Epidermal melanocyte (primary cell): ENCODE data around the gene CLDN22.
"Not testable (repeated sequence)": the region's sequence is repeated elsewhere in the genome, so short reads cannot be mapped to it uniquely, and the experiment has no call there.

ENCODE experiments used
- DNase-seq: peaks from one replicate; pipeline ENCODE4 v3.0.0; 2011; ENCODE audit warnings: low spot score; ENCODE audit not compliant: insufficient read length

CLDN22 gene

DNA sequence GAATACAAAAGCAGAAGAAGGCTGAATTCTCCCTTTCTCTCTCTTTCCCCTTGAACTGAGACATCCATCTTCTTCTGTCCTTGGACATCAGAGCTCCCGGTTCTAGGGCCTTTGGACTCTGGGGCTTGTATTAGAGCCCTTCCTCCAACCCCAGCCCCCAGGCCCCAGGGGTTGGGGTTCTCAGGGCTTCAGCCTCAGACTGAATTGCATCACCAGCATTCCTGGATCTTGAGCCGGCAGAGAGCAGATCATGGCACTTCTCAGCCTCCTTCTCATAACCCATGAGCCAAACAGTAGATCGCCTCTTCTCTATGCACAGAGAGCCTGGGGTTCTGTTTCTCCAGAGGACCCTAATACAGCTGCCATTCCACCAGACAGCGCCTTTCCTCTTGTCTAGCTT lies 27.5 kb upstream of the CLDN22 start:
- no peak for DNase-seq

DNA sequence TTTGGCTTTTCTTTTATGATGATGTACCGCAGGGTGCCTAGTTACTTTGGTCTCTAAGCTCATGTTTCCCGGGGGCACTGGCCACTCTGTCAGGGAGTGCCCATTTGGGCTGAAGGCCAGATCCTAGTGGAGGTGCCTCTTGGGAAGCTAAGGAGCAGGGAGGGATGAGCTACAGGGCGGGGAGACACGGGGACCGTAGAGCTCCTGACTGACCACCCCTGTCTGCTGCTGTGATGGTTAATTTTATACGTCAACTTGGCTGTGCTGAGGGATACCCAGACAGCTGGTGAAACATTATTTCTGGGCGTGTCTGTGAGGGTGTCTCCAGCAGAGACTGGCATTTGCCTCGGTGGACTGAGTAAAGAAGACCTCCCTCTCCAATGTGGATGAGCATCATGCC lies 27.1 kb upstream of the CLDN22 start:
- no peak for DNase-seq

DNA sequence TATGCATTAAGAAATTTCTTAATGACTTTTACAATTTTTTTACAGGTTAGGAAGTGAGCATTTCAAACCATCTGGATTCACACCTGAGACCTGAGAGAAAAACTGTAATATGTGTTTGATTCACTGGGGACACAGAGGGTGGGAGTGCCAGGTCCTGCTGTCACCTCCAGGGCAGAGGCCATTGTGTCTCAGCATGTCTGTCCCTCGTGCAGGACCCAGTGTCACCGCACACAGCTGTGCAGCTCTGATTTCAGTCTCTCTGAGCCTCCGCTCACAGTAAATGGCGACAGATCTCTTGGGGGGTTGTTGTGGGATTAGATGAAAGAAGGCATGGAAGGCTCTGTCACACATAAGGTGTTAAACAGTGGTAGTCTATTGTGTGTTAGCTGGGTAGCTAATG lies 25.2 kb upstream of the CLDN22 start:
- DNase-seq: no peak

DNA sequence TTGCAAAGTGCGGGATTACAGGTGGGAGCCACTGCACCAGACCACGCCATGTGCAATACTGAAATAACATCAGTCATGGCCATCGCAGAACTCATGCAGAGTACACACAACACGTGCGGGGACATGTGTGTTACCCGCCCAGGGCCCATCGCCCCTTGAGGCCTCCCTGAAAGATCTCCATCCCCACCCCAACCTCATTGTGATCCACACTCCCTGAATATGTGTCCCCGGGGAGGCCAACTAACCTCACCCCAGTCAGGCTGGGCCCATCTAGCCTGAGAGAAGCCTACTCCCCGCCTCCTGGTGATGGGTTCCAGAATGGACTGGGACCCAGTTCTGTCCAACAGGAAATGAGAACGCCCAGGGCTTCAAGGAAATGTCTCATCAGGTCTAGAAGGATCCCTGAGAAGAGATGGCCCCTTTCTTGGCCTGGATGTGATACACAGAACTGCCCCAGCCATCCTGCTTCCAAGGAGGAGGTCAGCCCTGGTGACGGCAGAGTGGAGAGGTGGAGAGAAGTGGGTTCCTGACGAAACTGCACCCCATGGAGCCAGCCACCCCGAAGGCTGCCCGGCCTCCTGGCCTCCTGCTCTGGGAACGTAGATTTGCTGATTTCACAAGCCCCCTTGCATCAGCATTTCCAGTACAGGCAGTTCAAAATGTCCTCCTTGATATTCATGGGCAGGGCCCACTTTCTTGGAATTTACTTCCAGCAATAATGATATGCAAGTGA lies 24.6 kb upstream of the CLDN22 start:
- DNase-seq: no peak

DNA sequence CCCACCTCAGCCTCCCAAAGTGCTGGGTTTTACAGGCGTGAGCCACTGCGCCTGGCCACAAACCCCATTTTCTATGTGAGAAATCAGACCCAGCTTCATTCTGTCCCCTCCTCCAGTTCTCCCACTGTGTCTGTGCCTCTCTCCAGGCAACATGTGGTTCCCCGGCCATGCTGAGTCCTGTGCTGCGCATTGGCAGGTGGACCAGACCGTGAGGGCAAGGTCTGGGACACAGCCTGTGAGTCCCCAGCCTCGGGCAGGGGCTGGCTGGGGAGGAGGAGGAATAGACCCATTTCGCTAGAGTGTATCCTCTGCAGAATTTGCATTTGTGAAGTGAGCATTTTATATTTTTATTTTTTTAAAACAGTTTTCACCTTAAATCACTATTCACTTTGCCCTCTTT lies 23.7 kb upstream of the CLDN22 start:
- DNase-seq: no peak

DNA sequence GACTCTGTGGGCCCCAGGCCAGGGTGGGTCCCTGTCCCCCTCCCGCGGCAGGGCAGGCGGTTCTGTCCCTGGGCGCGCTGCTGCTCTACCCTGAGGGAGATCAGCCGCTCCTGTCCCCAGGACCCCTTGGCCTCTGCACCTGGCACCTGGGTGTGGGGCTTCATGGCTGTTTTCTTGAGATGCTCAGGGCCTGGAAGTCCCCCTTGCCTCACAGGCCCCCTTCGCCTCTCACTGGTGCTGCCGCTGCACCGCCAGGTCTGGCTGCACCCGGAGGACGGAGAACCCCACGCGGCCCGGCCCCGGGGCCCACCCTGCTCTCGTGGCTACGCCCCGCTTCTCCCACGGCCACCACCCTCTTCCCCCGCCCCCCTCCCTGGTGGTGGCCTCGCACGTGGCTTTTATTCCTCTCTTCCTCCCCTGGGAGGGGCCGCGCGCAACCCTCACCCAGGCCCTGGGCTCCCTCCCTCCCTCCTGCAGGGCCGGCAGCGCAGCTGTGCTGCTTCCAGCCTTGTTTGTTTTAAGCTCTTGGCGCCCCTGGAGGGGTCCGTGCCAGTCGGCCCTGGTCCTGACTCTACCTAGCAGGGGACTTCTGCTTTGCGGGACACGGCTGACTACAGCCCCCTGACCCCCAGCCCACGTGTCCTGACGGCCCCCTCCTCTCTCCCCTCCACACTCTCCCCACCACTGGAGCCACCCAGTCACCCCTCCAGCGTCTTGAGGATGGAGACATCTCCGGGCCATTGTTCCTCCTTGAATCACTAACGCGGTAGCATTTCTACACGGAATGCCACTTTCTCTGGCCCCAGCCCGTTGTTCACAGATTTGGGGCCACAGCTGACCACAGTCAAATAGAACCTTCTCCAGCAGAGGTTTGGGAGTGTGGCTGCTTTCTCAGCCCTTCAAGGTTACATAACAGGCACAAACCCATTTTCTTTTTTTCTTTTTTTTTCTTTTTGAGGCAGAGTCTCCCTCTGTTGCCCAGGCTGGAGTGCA lies 22.8 kb upstream of the CLDN22 start:
- no peak for DNase-seq

DNA sequence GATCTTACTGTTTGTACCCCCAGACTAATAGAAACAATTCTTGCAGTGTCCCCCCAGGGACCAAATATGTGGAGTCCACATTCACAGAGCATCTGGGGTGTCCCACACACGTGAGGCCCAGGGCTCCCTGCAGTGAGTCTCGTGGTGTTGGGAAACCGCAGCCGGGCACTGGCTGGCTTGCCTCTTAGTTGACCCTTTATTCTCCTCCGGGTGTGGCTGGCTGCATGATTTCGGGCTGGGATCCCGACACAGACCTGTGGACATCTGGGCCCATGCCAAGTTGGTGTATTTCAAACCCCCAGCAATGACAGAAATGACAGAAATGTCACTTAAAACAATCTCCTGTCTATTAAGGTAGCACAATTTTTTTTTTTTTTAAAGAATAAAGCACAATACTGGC lies 17.8 kb upstream of the CLDN22 start:
- DNase-seq: no peak

DNA sequence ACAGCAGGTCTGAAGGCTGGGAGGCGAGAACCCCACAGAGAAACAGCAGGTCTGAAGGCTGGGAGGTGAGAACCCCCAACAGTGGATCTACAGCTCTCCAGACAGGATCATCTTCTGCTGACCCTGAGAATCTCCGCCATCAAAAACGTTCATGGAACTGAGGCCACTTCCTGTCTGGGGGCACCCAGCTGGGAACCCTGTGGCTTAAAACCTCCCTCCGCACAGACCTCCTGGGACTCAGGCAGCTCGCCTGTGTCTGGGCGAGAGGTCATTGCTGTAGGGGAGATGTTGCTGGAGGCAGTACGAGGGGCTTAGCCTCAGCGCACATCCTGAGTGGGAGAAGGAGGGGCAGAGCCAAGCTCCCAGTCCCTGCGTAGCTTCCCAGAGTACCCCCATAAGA lies 17.3 kb upstream of the CLDN22 start:
- no peak for DNase-seq

DNA sequence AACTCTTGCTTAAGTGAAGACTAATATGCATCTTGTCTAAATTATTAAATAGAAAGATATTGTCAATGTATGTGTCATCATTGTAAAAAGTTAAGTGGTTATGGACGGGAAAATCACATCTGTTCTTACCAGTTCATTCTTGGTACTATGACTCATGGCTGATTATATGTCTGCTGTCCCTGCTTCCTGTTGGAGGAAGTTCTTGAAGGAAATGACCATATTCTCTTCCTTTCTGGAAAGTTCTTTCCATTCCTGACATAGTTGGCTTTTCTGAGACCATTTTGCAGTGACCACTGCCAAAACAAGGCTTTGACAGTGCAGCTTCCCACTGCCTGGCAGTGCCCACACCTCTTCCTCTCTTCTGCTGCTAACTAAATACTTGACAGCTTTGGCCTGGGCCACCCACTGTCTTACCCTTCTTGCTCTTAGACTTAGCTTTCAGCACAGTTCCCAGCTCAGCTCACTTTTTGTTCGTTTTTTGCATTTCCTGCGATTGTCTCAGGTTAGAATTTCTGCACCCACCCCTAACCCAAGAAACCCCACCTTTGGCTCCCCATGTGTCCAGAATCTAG lies 15.4 kb upstream of the CLDN22 start:
- no peak for DNase-seq

DNA sequence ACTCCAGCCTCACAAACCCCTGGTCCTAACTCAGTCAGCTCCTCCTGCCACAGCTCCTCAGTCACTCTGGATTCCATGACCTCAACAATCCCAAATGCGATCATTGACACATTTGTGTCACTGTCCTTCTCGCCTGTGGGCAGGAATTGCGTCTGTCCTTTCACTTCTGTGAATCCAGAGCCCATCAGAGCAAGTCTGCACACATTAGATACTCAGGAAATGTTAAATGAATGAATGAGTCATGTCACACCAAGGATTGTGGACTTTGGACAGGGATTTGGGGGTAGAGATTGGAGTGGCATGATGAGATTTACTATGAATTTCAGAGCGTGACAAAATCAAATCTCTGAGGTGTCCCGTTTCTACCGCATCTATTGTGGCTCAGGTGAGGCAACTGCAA lies 13.9 kb upstream of the CLDN22 start:
- DNase-seq: no peak

DNA sequence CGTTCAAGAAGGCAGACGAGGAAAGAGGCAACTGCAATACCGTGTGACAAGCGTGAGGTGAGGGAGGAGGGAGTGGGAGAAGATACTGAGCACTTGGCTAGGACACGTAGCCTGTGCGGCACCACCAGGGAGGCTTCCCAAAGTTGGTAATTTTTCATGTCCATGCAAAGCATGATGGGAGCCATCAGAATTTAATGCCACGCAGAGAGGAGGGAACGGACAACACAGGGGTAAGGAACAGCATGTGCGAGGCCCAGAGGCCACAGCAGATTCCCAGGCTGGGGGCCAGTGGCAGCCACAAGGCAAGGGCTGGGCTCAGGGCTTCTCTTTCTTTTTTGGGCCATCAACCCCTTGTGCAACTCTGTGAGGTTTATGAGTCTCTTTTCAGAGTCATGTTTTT lies 13.1 kb upstream of the CLDN22 start:
- DNase-seq: no peak

DNA sequence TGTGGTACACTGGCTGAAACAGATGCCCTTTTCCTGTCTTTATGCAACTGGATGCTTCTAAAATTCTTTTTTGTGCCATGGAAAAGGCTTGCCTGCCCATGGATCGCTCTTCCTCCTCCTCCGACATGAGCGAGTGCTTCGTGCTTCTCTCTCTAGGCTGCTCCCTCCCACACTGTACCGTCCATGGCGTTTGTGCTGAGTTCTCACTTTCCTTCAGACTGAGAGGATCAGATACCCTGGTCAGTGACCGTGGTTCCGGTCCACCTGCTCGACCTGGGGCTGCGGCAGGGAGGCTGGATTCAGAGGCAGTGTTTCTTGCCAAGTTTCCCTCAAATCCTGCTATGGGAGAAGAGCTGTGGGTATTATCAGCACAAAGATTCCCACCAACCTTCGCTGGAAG lies 12.4 kb upstream of the CLDN22 start:
- DNase-seq: no peak

DNA sequence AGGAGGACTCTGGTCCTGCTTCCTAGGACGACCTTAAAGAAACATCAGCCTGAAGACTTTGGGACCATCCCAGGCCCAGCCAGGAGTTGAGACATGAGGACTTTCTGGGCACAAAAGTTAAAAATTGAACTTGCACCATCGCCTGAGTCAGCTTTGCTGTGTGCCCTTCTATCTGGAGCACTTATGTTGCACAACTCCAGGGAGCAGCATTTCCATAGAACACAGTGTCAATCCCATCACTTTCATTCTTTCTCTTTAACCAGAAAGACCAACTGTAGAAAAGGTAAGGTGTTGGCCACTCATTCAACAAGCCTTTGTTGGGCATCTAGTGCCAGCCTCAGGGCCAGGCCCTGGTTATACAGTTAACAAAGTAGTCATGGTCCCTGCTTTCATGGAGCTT lies 10.8 kb upstream of the CLDN22 start:
- no peak for DNase-seq

DNA sequence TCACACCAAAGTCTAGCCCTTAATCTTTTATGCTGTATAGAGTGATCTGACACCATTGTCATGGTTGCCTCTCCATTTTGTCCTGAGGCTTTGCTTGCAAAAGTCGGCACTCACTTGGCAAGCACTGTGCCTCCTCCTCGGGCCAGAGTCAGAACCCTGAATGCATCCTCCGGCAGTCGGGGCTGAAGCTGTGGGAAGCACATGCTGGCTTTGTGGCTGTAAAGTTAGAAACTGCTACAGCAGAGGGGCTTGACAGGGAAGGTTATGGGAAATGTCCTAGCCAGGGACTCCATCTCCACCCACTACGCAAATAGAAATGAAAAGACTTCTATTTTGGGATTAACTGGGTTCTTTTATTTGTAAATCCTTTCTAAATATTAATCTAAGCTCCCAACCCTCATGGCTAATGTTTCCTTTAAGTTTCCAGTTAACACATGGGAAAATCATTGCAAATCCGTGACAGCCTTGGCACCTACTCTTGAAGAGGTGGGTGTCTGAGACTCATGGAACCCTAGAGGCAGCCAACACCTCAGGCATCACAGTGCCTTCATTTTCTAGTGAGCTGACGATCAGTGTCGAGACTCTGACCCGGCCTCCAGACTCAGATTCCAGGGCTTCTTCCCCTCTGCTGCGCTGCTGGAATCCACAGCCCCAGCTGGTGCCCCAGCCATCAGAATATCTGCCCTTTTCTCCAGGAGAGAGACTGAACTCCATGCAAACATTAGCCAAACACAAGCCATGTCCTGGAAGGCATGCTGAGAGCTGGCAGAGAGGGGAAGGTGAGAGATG lies 10.1 kb upstream of the CLDN22 start:
- DNase-seq: no peak

DNA sequence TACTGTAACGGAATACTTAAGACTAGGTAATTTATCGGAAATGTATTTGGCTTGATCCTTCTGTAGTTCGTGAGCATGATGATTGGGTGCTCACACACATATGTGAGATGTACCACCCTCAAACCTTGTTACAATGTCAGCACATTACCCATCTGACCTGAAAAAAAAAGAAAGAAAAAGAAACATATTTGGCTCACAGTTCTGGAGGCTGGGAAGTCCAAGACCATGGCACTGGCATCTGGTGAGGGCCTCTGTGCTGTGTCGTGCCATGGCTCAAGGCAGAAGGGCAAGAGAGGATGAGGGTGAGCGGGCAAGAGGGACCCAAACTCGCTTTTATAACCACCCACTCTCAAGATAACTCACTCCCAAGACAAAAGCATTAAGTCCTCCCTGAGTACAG lies 9.2 kb upstream of the CLDN22 start:
- no peak for DNase-seq

DNA sequence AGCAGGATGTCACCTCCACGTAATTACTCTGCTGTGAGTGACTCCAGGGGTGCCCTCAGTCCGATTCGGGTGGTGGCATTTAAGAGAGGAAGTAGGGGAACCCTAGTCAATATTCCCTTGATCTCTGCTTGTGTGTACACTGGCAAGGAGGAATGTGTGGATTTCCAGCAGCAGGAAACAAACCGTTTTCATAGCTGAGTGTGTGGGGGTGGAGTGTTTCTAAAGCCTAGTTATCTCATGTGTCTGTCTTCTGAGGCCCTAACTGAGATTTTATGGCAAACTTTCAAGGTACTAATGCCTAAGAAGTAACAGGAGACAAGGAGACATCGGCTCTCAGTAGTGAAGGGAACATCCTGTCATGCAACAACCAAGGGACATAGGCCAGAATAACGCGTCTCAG lies 8.8 kb upstream of the CLDN22 start:
- no peak for DNase-seq

DNA sequence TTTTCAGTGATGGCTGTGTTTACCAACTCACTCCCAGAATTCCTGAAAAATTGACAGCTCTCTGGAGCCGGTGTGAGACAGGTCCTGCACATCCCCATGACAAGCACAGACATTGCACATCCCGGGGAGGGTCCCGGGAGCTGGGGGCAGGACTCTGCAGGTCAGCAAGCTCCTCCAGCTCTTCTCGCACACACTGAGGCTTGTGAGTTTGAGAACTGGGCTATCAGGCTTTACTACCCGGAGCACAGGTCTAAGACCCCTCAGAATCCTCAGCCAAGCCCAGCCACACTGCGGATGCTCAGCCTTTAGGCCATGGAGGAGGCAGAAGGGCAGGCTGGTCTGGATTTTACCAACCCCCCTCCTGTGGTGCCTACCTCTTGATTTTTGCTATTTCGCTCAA lies 7.8 kb upstream of the CLDN22 start:
- DNase-seq: no peak

DNA sequence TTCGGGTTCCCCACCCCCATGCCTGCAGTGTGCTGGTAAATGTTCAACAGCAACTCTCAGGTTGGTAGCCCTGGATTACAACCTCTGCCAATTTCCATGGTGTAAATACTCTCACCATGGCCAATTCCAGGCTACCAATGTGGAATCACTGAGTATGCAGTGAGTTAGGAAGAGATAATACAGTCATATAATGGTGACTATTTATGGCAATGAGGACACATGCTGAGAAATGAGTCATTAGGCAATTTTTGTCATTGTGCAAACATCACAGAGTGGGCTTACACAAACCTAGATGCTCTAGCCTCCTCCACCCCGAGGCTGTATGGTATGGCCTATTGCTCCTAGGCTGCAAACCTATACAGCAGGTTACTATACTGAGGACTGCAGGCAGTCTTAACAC lies 6.8 kb upstream of the CLDN22 start:
- no peak for DNase-seq

DNA sequence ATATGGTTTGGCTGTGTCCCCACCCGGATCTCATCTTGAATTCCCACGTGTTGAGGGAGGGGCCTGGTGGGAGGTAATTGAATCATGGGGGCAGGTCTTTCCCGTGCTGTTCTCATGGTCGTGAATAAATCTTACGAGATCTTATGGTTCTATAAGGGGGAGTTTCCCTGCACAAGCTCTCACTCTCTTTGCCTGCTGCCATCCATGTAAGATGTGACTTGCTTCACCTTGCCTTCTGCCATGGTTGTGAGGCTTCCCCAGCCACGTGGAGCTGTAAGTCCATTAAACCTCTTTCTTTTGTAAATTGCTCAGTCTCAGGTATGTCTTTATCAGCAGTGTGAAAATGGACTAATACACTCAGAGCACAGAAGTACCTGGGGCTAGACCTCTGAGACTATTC lies 6.3 kb upstream of the CLDN22 start:
- not testable (repeated sequence) for DNase-seq

DNA sequence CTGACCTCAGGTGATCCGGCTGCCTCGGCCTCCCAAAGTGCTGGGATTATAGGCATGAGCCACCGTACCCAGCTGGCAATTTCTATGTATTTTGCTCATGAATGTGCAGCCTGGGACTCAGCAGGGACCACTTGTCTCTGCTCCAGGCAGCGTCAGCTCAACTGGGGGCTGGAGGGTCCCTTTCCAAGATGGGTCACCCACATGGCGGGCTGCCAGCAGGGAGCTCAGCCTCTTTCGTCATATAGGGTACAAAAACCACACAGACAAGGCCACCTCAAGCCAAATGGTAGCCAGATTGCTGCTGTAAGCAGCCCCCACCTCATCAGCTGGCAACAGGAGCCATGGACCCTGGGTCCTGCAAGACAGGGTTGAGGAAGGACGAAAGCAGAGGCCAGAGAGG lies 4.5 kb upstream of the CLDN22 start:
- no peak for DNase-seq

DNA sequence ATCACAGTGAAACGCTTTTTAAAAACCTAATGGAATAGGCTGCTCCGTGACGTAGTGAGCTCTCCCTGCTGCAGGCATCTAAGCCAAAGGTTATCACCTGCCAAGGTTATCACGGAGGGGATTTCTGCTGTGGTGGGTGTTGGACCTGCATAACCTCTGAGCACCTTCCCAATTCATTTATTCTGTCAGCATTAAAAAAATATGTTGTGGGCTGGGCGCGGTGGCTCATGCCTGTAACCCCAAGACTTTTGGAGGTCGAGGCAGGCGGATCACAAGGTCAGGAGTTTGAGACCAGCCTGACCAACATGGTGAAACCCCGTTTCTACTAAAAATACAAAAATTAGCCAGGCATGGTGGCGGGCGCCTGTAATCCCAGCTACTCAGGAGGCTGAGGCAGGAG lies 4.0 kb upstream of the CLDN22 start:
- DNase-seq: not testable (repeated sequence)

DNA sequence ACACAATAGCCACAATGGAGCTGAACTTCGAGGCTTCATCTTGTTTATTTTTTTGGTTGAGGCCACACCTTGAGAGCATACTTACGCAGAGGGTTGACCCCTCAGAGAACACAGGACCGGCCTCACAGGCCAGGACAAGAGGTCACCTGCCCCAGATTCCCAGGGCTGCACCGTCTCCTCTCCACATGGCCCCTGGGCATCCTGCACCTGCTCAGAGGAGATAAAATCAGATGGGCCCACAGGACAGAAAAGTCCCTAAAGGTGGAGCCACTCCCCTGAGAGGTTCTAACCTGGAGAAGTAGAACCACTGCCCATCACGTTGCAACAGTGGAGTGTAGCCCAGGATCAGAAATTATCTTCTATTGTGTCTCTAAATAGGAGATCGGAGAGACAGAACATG lies 3.2 kb upstream of the CLDN22 start:
- no peak for DNase-seq
